H1 (cell line): ENCODE data around the gene CCR9. TPM values are rescaled to one million over a fixed set of nuclear protein-coding genes. Genes with fewer than 3 reads are reported as not detected.

ENCODE experiments used
- CTCF ChIA-PET: fragments of 300-600 bp; sonication (Branson Sonifier 250); formaldehyde crosslinking; loops from one replicate; lab custom pipeline; 2021; ENCODE audit not compliant: partially characterized antibody; lab: Charles Lee
- POLR2A ChIA-PET: fragments of 300-600 bp; sonication (Branson Sonifier 250); formaldehyde crosslinking; loops from one replicate; lab custom pipeline; 2021; ENCODE audit warnings: inconsistent platforms; ENCODE audit not compliant: partially characterized antibody; lab: Charles Lee
- DNase-seq, 2 experiments: peaks; one replicate each; pipeline versions ENCODE4 v3.0.0 to v3.0.0-alpha.2; 2010 to 2022; ENCODE audit warnings: low spot score in 2 of 2, low read depth in 1 of 2, mixed read lengths in 1 of 2
- FAIRE-seq: peaks from 2 replicates; lab custom pipeline; 2011; peaks lifted over from hg19 to GRCh38; lab: Jason Lieb, UNC
- H2AFZ ChIP-seq: 2 replicates; pipeline ENCODE4 v1.8.1; 2012; ENCODE audit warnings: low read length, inconsistent platforms
- H2AK5ac ChIP-seq: 2 replicates; pipeline ENCODE4 v1.6.1; 2013; ENCODE audit warnings: low read depth, low read length
- H2BK120ac ChIP-seq: replicated peaks from 2 replicates; pipeline ENCODE3; 2013; ENCODE audit warnings: low read depth, low read length, inconsistent platforms
- H2BK12ac ChIP-seq: 2 replicates; pipeline ENCODE4 v1.6.1; 2013; ENCODE audit warnings: low read depth, low read length
- H2BK15ac ChIP-seq: 2 replicates; pipeline ENCODE4 v1.6.1; 2013; ENCODE audit warnings: low read length
- H2BK20ac ChIP-seq: 2 replicates; pipeline ENCODE4 v1.6.1; 2013; ENCODE audit warnings: low read length
- H2BK5ac ChIP-seq: 2 replicates; pipeline ENCODE4 v1.6.1; 2013; ENCODE audit warnings: low read depth, low read length
- H3K14ac ChIP-seq: 2 replicates; pipeline ENCODE4 v1.6.1; 2013; ENCODE audit warnings: inconsistent platforms; ENCODE audit not compliant: insufficient read length
- H3K18ac ChIP-seq: 2 replicates; pipeline ENCODE4 v1.6.1; 2013; ENCODE audit warnings: low read length; ENCODE audit errors: extremely low read depth
- H3K23ac ChIP-seq: 2 replicates; pipeline ENCODE4 v1.6.1; 2013; ENCODE audit warnings: inconsistent platforms; ENCODE audit not compliant: insufficient read length
- H3K23me2 ChIP-seq: 2 replicates; pipeline ENCODE4 v1.6.1; 2013; ENCODE audit warnings: low read depth, low read length
- H3K27ac ChIP-seq: 2 replicates; pipeline ENCODE4 v1.6.1; 2011; ENCODE audit warnings: low read depth, low read length, inconsistent platforms
- H3K27me3 ChIP-seq, 4 experiments: replicated peaks in 1 of 4; 1 replicate in 1 of 4; 2 replicates in 3 of 4; pipeline versions ENCODE4 v1.6.1 to v1.8.1; 2011 to 2013; ENCODE audit warnings: low read length in 3 of 4, mild to moderate bottlenecking in 3 of 4, inconsistent platforms in 2 of 4, mixed read lengths in 2 of 4, moderate library complexity in 1 of 4; ENCODE audit not compliant: control insufficient read depth in 3 of 4, insufficient read depth in 3 of 4; ENCODE audit errors: extremely low read depth in 1 of 4
- H3K36me3 ChIP-seq, 4 experiments: 2 replicates each; pipeline versions ENCODE4 v1.6.1 to v1.8.1; 2011 to 2013; ENCODE audit warnings: mild to moderate bottlenecking in 4 of 4, low read length in 3 of 4, moderate library complexity in 2 of 4, control low read depth in 1 of 4, inconsistent platforms in 1 of 4; ENCODE audit not compliant: insufficient read depth in 4 of 4, control insufficient read depth in 2 of 4
- H3K4ac ChIP-seq: replicated peaks from 2 replicates; pipeline ENCODE3; 2013; ENCODE audit warnings: low read length, low read depth, mixed read lengths, inconsistent platforms; ENCODE audit not compliant: insufficient read length
- H3K4me1 ChIP-seq, 4 experiments: replicated peaks in 1 of 4; 1 replicate in 1 of 4; 2 replicates in 3 of 4; pipeline versions ENCODE4 v1.6.1 to v1.8.1; 2011 to 2013; ENCODE audit warnings: low read length in 3 of 4, inconsistent platforms in 2 of 4, mixed read lengths in 1 of 4; ENCODE audit not compliant: insufficient read depth in 4 of 4, control insufficient read depth in 3 of 4
- H3K4me2 ChIP-seq, 2 experiments: 2 replicates each; pipeline versions ENCODE4 v1.6.1 to v1.8.1; 2011 to 2013; ENCODE audit warnings: low read depth in 2 of 2, low read length in 2 of 2, control low read depth in 1 of 2, inconsistent platforms in 1 of 2, mild to moderate bottlenecking in 1 of 2; ENCODE audit not compliant: insufficient read depth in 1 of 2
- H3K4me3 ChIP-seq, 4 experiments: fragments of 200-600, 300-600 bp in 1 of 4; sonication (generic), shearing (Covaris generic), sonication (Bioruptor Twin) in 1 of 4; 2 replicates each; pipeline versions ENCODE4 v1.5.1 to v1.8.1; 2011 to 2016; ENCODE audit warnings: low read length in 4 of 4, low read depth in 3 of 4, control low read depth in 2 of 4, inconsistent platforms in 2 of 4, mild to moderate bottlenecking in 2 of 4, mixed read lengths in 1 of 4, moderate library complexity in 1 of 4; ENCODE audit not compliant: insufficient read depth in 2 of 4; ENCODE audit errors: extremely low read depth in 1 of 4
- H3K56ac ChIP-seq: replicated peaks from 2 replicates; pipeline ENCODE3; 2013; ENCODE audit warnings: low read depth, mild to moderate bottlenecking, mixed read lengths, low read length, inconsistent platforms; ENCODE audit not compliant: insufficient read length
- H3K79me1 ChIP-seq: 2 replicates; pipeline ENCODE4 v1.6.1; 2013; ENCODE audit warnings: low read depth, low read length, control low read depth
- H3K79me2 ChIP-seq, 2 experiments: 2 replicates each; pipeline versions ENCODE4 v1.6.1 to v1.8.1; 2012 to 2013; ENCODE audit warnings: low read length in 2 of 2, mild to moderate bottlenecking in 2 of 2, inconsistent platforms in 1 of 2; ENCODE audit not compliant: insufficient read depth in 2 of 2, control insufficient read depth in 1 of 2
- H3K9ac ChIP-seq, 4 experiments: replicated peaks in 1 of 4; 1 replicate in 1 of 4; 2 replicates in 3 of 4; pipeline versions ENCODE4 v1.6.1 to v1.8.1; 2011 to 2013; ENCODE audit warnings: low read depth in 3 of 4, low read length in 3 of 4, control low read depth in 2 of 4, mild to moderate bottlenecking in 2 of 4, moderate library complexity in 2 of 4, inconsistent platforms in 1 of 4; ENCODE audit errors: extremely low read depth in 1 of 4
- H3K9me3 ChIP-seq, 2 experiments: 2 replicates each; pipeline versions ENCODE4 v1.6.1 to v1.8.1; 2012 to 2013; ENCODE audit warnings: mild to moderate bottlenecking in 2 of 2, moderate library complexity in 2 of 2, control low read depth in 1 of 2, inconsistent platforms in 1 of 2, low read depth in 1 of 2, low read length in 1 of 2, mixed read lengths in 1 of 2; ENCODE audit not compliant: insufficient read depth in 2 of 2
- H4K20me1 ChIP-seq, 2 experiments: replicated peaks in 1 of 2; 2 replicates each; pipeline versions ENCODE3 to v1.8.1; 2011 to 2013; ENCODE audit warnings: inconsistent platforms in 2 of 2, low read length in 2 of 2, mild to moderate bottlenecking in 1 of 2; ENCODE audit not compliant: insufficient read depth in 2 of 2, control insufficient read depth in 1 of 2
- H4K5ac ChIP-seq: 2 replicates; pipeline ENCODE4 v1.6.1; 2013; ENCODE audit warnings: low read length, low read depth, mixed read lengths, inconsistent platforms; ENCODE audit not compliant: insufficient read length
- H4K8ac ChIP-seq: 2 replicates; pipeline ENCODE4 v1.8.0; 2013; ENCODE audit warnings: mild to moderate bottlenecking, moderate library complexity, low read length, inconsistent platforms; ENCODE audit not compliant: insufficient read depth; ENCODE audit errors: extremely low read depth
- H4K91ac ChIP-seq: replicated peaks from 2 replicates; pipeline ENCODE3; 2013; ENCODE audit warnings: low read length, mixed read lengths, inconsistent platforms; ENCODE audit not compliant: insufficient read length
- JUN ChIP-seq: IDR thresholded peaks from 2 replicates; pipeline ENCODE4 v1.6.1; 2011; ENCODE audit warnings: low read depth, mild to moderate bottlenecking, improper control_type of control experiment, low read length
- WGBS, 2 experiments: shearing (Covaris generic) in 1 of 2; methylation state at CpG; one replicate each; pipeline versions ENCODE4 v1.1.6 to v1.1.7; 2013 to 2015; ENCODE audit warnings: low lambda C conversion rate in 2 of 2, mixed read lengths in 2 of 2, inconsistent platforms in 1 of 2, low coverage in 1 of 2, missing lambda C conversion rate in 1 of 2; ENCODE audit not compliant: insufficient replicate concordance in 2 of 2, insufficient coverage in 1 of 2, insufficient read length in 1 of 2; ENCODE audit errors: extremely low coverage in 1 of 2, missing lambda C conversion rate in 1 of 2; 5-methylcytosine and 5-hydroxymethylcytosine counted together
- polyA plus RNA-seq, 7 experiments: library from polyadenylated mRNA; depleted of rRNA in 3 of 7; stranded (reverse) in 5 of 7; unstranded in 2 of 7; fragments of >200 nt in 5 of 7; fragments of 200-250 nt in 2 of 7; gene quantifications; 1 replicate in 5 of 7; 2 replicates in 1 of 7; 4 replicates in 1 of 7; pipeline versions ENCODE4 v1.2.1 to v1.2.3, GENCODE V29; 2011 to 2013; ENCODE audit warnings: missing spikeins in 2 of 7, mixed read lengths in 2 of 7
- total RNA-seq: library from RNA; stranded (reverse); fragmentation: NEBNext Ultra II Directional; extraction: Animal tissue kit (Norgen Biotek cat#: 25700); gene quantifications from 2 replicates; pipeline ENCODE4 v1.2.1, GENCODE V29; 2021

Gene CCR9
- total and polyA plus RNA-seq, 2 of the 8 experiments (the other 6 are each of a cell fraction or from before 2014, with no cell fraction given), result not detected

GRCh38 chr3:45868213-45868612, 18.1 kb upstream of the CCR9 start:
- no peak overlapping the region for H2BK12ac ChIP-seq
- no peak overlapping the region for H3K14ac ChIP-seq
- no peak overlapping the region for H3K9ac ChIP-seq
- H3K4ac ChIP-seq, result no peak overlapping the region
- H3K36me3 ChIP-seq, result no peaks in the 10 kb centered on the region
- no peak overlapping the region for H3K27ac ChIP-seq
- DNase-seq (no peak), FAIRE-seq (no peak)
- H2BK5ac ChIP-seq, result no peak overlapping the region
- no peak overlapping the region for H3K23ac ChIP-seq
- no peak for TF ChIP-seq JUN
- no peak overlapping the region for H2BK20ac ChIP-seq
- no peak overlapping the region for H4K8ac ChIP-seq
- no peak overlapping the region for H4K5ac ChIP-seq
- no peak overlapping the region for H4K91ac ChIP-seq
- no peaks in the 10 kb centered on the region for H3K79me2 ChIP-seq
- 86% methylated on average over 2 of the region's 2 CpGs; no CpG with 5 or more reads in 1 of the 2 experiments for whole genome bisulfite sequencing, 2 experiments
- no peaks in the 10 kb centered on the region for H3K23me2 ChIP-seq
- H3K79me1 ChIP-seq, result no peaks in the 10 kb centered on the region
- no peaks in the 10 kb centered on the region for H4K20me1 ChIP-seq
- H3K4me3 ChIP-seq, result no peak overlapping the region
- no peak overlapping the region for H2BK15ac ChIP-seq
- POLR2A ChIA-PET, result no interaction called here
- no peak overlapping the region for H2AK5ac ChIP-seq
- H3K4me1 ChIP-seq, result peaks cover 0 to 4% (median 2%) of the 10 kb centered on the region in 4 experiments; a peak in 2 of 7 replicates
- H2BK120ac ChIP-seq, result no peak overlapping the region
- H3K4me2 ChIP-seq, result no peak overlapping the region
- CTCF ChIA-PET, result interaction anchor here (0.6 to 0.7 kb wide), 2 partner anchors 21 to 90 kb away, joined by 3 to 6 read pairs; no protein-coding TSS in a partner anchor
- no peaks in the 10 kb centered on the region for H3K9me3 ChIP-seq
- no peak overlapping the region for H3K18ac ChIP-seq
- H3K27me3 ChIP-seq, result no peaks in the 10 kb centered on the region
- no peak overlapping the region for H2AFZ ChIP-seq
- no peak overlapping the region for H3K56ac ChIP-seq
